HEK293 (cell line): ENCODE results near the gene RGN.
A peak's percentile ranks its signal among the peaks of the same experiment; 100 is the strongest.
"Not testable (repeated sequence)": the region's sequence is repeated elsewhere in the genome, so short reads cannot be mapped to it uniquely, and the experiment has no call there.

Source experiments
- CTCF ChIA-PET: fragments of 350-600 bp; formaldehyde crosslinking; extraction: SDS; loops from one replicate; lab custom pipeline; 2021; ENCODE audit warnings: antibody characterized with exemption; lab: Yijun Ruan, JAX
- POLR2A ChIA-PET: fragments of 300-600 bp; formaldehyde crosslinking; extraction: SDS; loops from one replicate; lab custom pipeline; 2020; ENCODE audit warnings: antibody characterized with exemption, inconsistent platforms; lab: Yijun Ruan, JAX
- H3K27ac ChIP-seq: fragments of 200-500 bp; sonication (Bioruptor generic); 2 replicates; pipeline ENCODE4 v1.5.1; 2014; ENCODE audit warnings: low read depth, low read length, control low read depth, inconsistent platforms; ENCODE audit errors: extremely low read depth
- H3K36me3 ChIP-seq, 2 experiments: fragments of 200-500 bp in 1 of 2; sonication (Bioruptor generic) in 1 of 2; 1 replicate in 1 of 2; 2 replicates in 1 of 2; pipeline ENCODE4 v1.5.1; 2014 to 2017; ENCODE audit warnings: inconsistent platforms in 2 of 2, low read length in 2 of 2; ENCODE audit not compliant: control insufficient read depth in 2 of 2, insufficient read depth in 1 of 2
- H3K4me1 ChIP-seq: fragments of 200-500 bp; sonication (Bioruptor generic); 2 replicates; pipeline ENCODE4 v1.5.1; 2014; ENCODE audit warnings: mild to moderate bottlenecking, low read length, inconsistent platforms; ENCODE audit not compliant: control insufficient read depth, insufficient read depth
- H3K4me3 ChIP-seq: 2 replicates; pipeline ENCODE4 v1.5.1; 2011; ENCODE audit warnings: low read depth, mild to moderate bottlenecking, control low read depth, low read length, moderate library complexity
- H3K9me3 ChIP-seq: fragments of 200-500 bp; sonication (Bioruptor generic); 2 replicates; pipeline ENCODE4 v1.5.1; 2014; ENCODE audit warnings: low read depth, low read length, inconsistent platforms; ENCODE audit not compliant: control insufficient read depth, insufficient read depth
- EGR2 ChIP-seq: fragments of 450-650 bp; formaldehyde crosslinking; IDR thresholded peaks from 2 replicates; pipeline ENCODE4 v1.5.1; 2016; ENCODE audit warnings: low read depth, missing biosample characterization, missing genetic modification characterization
- GFI1B ChIP-seq: fragments of 450-650 bp; formaldehyde crosslinking; IDR thresholded peaks from 2 replicates; pipeline ENCODE4 v1.5.1; 2016; ENCODE audit warnings: missing biosample characterization, missing genetic modification characterization
- GLIS1 ChIP-seq: fragments of 450-650 bp; formaldehyde crosslinking; IDR thresholded peaks from 2 replicates; pipeline ENCODE4 v1.5.1; 2016; ENCODE audit warnings: missing biosample characterization, missing genetic modification characterization
- IKZF3 ChIP-seq: fragments of 450-650 bp; IDR thresholded peaks from 2 replicates; pipeline ENCODE4 v1.5.0; 2018; ENCODE audit warnings: missing biosample characterization, mild to moderate bottlenecking, missing genetic modification characterization, moderate library complexity
- KLF16 ChIP-seq: fragments of 450-650 bp; formaldehyde crosslinking; IDR thresholded peaks from 2 replicates; pipeline ENCODE4 v1.5.1; 2017; ENCODE audit warnings: missing biosample characterization, missing genetic modification characterization
- ZBTB48 ChIP-seq: fragments of 450-650 bp; formaldehyde crosslinking; IDR thresholded peaks from 2 replicates; pipeline ENCODE4 v1.5.1; 2016; ENCODE audit warnings: missing biosample characterization, missing genetic modification characterization
- ZNF146 ChIP-seq: fragments of 450-650 bp; formaldehyde crosslinking; IDR thresholded peaks from 2 replicates; pipeline ENCODE4 v1.5.1; 2016; ENCODE audit warnings: missing biosample characterization, missing genetic modification characterization
- ZNF211 ChIP-seq: fragments of 450-650 bp; formaldehyde crosslinking; IDR thresholded peaks from 2 replicates; pipeline ENCODE4 v1.5.1; 2016; ENCODE audit warnings: low read depth, missing biosample characterization, missing genetic modification characterization
- ZNF214 ChIP-seq: fragments of 450-650 bp; formaldehyde crosslinking; IDR thresholded peaks from 2 replicates; pipeline ENCODE4 v1.5.1; 2017; ENCODE audit warnings: missing biosample characterization, mild to moderate bottlenecking, missing genetic modification characterization, borderline replicate concordance
- ZNF266 ChIP-seq: fragments of 450-650 bp; formaldehyde crosslinking; IDR thresholded peaks from 2 replicates; pipeline ENCODE4 v1.5.1; 2016; ENCODE audit warnings: missing biosample characterization, missing genetic modification characterization, low read depth
- ZNF324 ChIP-seq: fragments of 450-650 bp; formaldehyde crosslinking; IDR thresholded peaks from 2 replicates; pipeline ENCODE4 v1.5.1; 2016; ENCODE audit warnings: missing biosample characterization, missing genetic modification characterization
- ZNF391 ChIP-seq: fragments of 450-650 bp; formaldehyde crosslinking; IDR thresholded peaks from 2 replicates; pipeline ENCODE4 v1.5.1; 2016; ENCODE audit warnings: low read depth, missing biosample characterization, missing genetic modification characterization, borderline replicate concordance
- ZNF426 ChIP-seq: fragments of 450-650 bp; formaldehyde crosslinking; IDR thresholded peaks from 2 replicates; pipeline ENCODE4 v1.5.1; 2017; ENCODE audit warnings: missing biosample characterization, missing genetic modification characterization, mild to moderate bottlenecking, inconsistent platforms, moderate library complexity
- ZNF621 ChIP-seq: fragments of 450-650 bp; formaldehyde crosslinking; IDR thresholded peaks from 2 replicates; pipeline ENCODE4 v1.5.1; 2017; ENCODE audit warnings: missing biosample characterization, missing genetic modification characterization
- ZNF626 ChIP-seq: fragments of 450-650 bp; sonication (Bioruptor Pico); formaldehyde crosslinking; IDR thresholded peaks from 2 replicates; pipeline ENCODE4 v1.5.1; 2018; ENCODE audit warnings: missing biosample characterization, missing genetic modification characterization, inconsistent platforms
- ZNF654 ChIP-seq: fragments of 450-650 bp; formaldehyde crosslinking; IDR thresholded peaks from 2 replicates; pipeline ENCODE4 v1.5.1; 2016; ENCODE audit warnings: low read depth, missing biosample characterization, missing genetic modification characterization
- ZNF768 ChIP-seq: fragments of 450-650 bp; formaldehyde crosslinking; IDR thresholded peaks from 2 replicates; pipeline ENCODE4 v1.5.1; 2018; ENCODE audit warnings: missing biosample characterization, mild to moderate bottlenecking, missing genetic modification characterization
- TF ChIP-seq, protein P1 (sequence below): fragments of 450-650 bp; formaldehyde crosslinking; IDR thresholded peaks from 2 replicates; pipeline ENCODE4 v1.5.1; 2016; ENCODE audit warnings: missing biosample characterization, missing genetic modification characterization

RGN gene

GRCh38 chrX:47098338-47099094 lies 20.3 kb downstream of the RGN start (continued):
- TF ChIP-seq, protein P1, sequence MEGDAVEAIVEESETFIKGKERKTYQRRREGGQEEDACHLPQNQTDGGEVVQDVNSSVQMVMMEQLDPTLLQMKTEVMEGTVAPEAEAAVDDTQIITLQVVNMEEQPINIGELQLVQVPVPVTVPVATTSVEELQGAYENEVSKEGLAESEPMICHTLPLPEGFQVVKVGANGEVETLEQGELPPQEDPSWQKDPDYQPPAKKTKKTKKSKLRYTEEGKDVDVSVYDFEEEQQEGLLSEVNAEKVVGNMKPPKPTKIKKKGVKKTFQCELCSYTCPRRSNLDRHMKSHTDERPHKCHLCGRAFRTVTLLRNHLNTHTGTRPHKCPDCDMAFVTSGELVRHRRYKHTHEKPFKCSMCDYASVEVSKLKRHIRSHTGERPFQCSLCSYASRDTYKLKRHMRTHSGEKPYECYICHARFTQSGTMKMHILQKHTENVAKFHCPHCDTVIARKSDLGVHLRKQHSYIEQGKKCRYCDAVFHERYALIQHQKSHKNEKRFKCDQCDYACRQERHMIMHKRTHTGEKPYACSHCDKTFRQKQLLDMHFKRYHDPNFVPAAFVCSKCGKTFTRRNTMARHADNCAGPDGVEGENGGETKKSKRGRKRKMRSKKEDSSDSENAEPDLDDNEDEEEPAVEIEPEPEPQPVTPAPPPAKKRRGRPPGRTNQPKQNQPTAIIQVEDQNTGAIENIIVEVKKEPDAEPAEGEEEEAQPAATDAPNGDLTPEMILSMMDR, result no peak
- no peak for TF ChIP-seq KLF16 (tag by site-specific recombination)

GRCh38 chrX:47101206-47101605 lies 23.0 kb downstream of the RGN start:
- Histone ChIP-seq H3K27ac (no peak overlapping the region), H3K36me3 (no peaks in the 10 kb centered on the region), H3K4me3 (no peak overlapping the region), H3K9me3 (no peaks in the 10 kb centered on the region), H3K4me1 (no peaks in the 10 kb centered on the region)
- ChIA-PET CTCF (interaction anchor here (0.9 to 1.0 kb wide), 2 partner anchors 8 to 284 kb away, joined by 3 to 4 read pairs; no protein-coding TSS in a partner anchor), POLR2A (no interaction called here)
- TF ChIP-seq GFI1B (no peak), ZNF654 (tag by site-specific recombination) (no peak), ZNF324 (tag by site-specific recombination) (no peak), ZNF391 (tag by site-specific recombination) (no peak), ZNF146 (tag by site-specific recombination) (no peak), ZBTB48 (tag by site-specific recombination) (no peak), ZNF211 (no peak), GLIS1 (tag by site-specific recombination) (no peak), ZNF621 (tag by site-specific recombination) (no peak), ZNF214 (tag by site-specific recombination) (no peak), ZNF626 (tag by site-specific recombination) (no peak), IKZF3 (tag by site-specific recombination) (no peak), ZNF768 (tag by site-specific recombination) (no peak), ZNF426 (tag by site-specific recombination) (no peak)

GRCh38 chrX:47110936-47111615 lies 32.8 kb downstream of the RGN start:
- CTCF ChIA-PET, result interaction anchor here (0.9 to 1.0 kb wide), 2 partner anchors 18 to 254 kb away, joined by 3 to 8 read pairs; no protein-coding TSS in a partner anchor
- H3K9me3 ChIP-seq, POLR2A ChIA-PET: not testable (repeated sequence)

GRCh38 chrX:47112316-47112954 lies 34.2 kb downstream of the RGN start:
- POLR2A ChIA-PET, result interaction anchor here (0.9 kb wide), 1 partner anchor 33 kb away, joined by 3 read pairs; the partner anchor contains the start of gene RBM10
- H3K4me1 ChIP-seq, result no peaks in the 10 kb centered on the region
- no peak overlapping the region for H3K27ac ChIP-seq
- TF ChIP-seq ZNF266 (tag by site-specific recombination) (no peak), EGR2 (tag by site-specific recombination) (peak; percentile 21; the same call in 1 of the 2 replicates)
- TF ChIP-seq, all 188 proteins: peak for 1
- no peak overlapping the region for H3K4me3 ChIP-seq
- H3K9me3 ChIP-seq, result no peaks in the 10 kb centered on the region
- CTCF ChIA-PET, result interaction anchor here (1.0 kb wide), 1 partner anchor 19 kb away, joined by 3 read pairs; no protein-coding TSS in a partner anchor
- H3K36me3 ChIP-seq, result no peaks in the 10 kb centered on the region

More at GRCh38 chrX:47110936-47111615, 32.8 kb downstream of the RGN start:
- H3K36me3 ChIP-seq, H3K4me1 ChIP-seq, H3K27ac ChIP-seq, H3K4me3 ChIP-seq: not testable (repeated sequence)

DNA sequence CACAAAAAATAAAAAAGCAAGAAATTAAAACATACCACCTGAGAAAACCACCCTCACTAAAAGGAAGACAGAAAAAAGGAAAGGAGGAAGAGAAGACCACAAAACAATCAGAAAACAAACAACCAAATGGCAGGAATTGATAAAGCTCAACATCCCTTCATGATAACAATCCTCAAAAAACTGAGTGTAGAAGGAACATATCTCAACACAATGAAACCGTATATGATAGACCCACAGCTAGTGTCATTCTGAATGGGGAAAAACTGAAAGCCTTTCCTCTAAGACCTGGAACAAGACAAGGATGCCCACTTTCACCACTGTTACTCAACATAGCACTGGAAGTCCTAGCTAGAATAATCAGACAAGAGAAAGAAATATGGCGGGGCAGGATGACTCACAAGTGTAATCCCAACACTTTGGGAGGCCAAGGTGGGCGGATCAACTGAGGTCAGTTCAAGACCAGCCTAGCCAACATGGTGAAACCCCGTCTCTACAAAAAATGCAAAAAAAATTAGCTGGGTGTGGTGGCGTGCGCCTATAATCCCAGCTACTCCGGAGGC lies 38.4 kb downstream of the RGN start:
- H3K4me3 ChIP-seq, POLR2A ChIA-PET, H3K9me3 ChIP-seq, H3K36me3 ChIP-seq, H3K4me1 ChIP-seq, H3K27ac ChIP-seq: not testable (repeated sequence)
- CTCF ChIA-PET, result interaction anchor here (0.6 to 1.1 kb wide), 3 partner anchors 16 to 286 kb away, joined by 3 read pairs; no protein-coding TSS in a partner anchor
